BE2C (cell line): Measurements from ENCODE around the gene NFATC1.

Source experiments
- DNase-seq: peaks from one replicate; pipeline ENCODE4 v3.0.0-alpha.2; 2020
- H3K27me3 ChIP-seq: fragments of 250-450 bp; sonication (Bioruptor Pico); 2 replicates; pipeline ENCODE4 v1.5.1; 2020; ENCODE audit warnings: mild to moderate bottlenecking
- H3K36me3 ChIP-seq: fragments of 250-450 bp; sonication (Bioruptor Pico); 2 replicates; pipeline ENCODE4 v1.5.1; 2020; ENCODE audit warnings: mild to moderate bottlenecking
- H3K4me1 ChIP-seq: fragments of 250-450 bp; sonication (Bioruptor Pico); 2 replicates; pipeline ENCODE4 v1.5.1; 2020
- H3K4me3 ChIP-seq: 2 replicates; pipeline ENCODE4 v1.5.1; 2011; ENCODE audit warnings: low read depth, low read length
- H3K9me3 ChIP-seq: fragments of 250-450 bp; sonication (Bioruptor Pico); 2 replicates; pipeline ENCODE4 v1.5.1; 2020
- TF ChIP-seq, protein P1 (sequence below): IDR thresholded peaks from 2 replicates; pipeline ENCODE4 v1.5.1; 2012; ENCODE audit warnings: mild to moderate bottlenecking, low read depth, low read length

The NFATC1 gene

DNA sequence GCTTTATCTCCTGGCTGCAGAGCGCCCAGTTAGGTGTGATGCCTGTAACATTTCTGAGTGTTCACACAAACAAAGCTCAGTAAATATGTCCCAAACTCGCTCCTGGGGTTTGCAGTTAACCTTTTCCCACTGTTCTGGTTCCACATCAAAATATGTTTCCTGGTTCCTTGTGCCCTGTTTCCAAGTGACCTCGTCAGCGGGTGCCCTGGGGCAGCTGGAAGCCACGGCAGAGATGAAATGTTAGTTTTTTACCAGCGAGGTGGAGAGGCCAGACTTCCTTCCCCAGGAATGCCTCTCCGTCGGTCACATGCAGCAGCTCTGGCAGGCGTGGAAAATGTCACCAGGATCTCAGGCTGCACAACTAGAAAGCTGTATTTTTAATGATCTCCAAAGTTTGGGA lies 18.2 kb downstream of the NFATC1 start:
- H3K9me3 ChIP-seq: no peaks in the 10 kb centered on the region
- DNase-seq: no peak
- TF ChIP-seq, protein P1, sequence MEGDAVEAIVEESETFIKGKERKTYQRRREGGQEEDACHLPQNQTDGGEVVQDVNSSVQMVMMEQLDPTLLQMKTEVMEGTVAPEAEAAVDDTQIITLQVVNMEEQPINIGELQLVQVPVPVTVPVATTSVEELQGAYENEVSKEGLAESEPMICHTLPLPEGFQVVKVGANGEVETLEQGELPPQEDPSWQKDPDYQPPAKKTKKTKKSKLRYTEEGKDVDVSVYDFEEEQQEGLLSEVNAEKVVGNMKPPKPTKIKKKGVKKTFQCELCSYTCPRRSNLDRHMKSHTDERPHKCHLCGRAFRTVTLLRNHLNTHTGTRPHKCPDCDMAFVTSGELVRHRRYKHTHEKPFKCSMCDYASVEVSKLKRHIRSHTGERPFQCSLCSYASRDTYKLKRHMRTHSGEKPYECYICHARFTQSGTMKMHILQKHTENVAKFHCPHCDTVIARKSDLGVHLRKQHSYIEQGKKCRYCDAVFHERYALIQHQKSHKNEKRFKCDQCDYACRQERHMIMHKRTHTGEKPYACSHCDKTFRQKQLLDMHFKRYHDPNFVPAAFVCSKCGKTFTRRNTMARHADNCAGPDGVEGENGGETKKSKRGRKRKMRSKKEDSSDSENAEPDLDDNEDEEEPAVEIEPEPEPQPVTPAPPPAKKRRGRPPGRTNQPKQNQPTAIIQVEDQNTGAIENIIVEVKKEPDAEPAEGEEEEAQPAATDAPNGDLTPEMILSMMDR: no peak
- no peaks in the 10 kb centered on the region for H3K4me1 ChIP-seq
- H3K4me3 ChIP-seq: no peak overlapping the region
- H3K36me3 ChIP-seq: no peaks in the 10 kb centered on the region
- no peaks in the 10 kb centered on the region for H3K27me3 ChIP-seq

DNA sequence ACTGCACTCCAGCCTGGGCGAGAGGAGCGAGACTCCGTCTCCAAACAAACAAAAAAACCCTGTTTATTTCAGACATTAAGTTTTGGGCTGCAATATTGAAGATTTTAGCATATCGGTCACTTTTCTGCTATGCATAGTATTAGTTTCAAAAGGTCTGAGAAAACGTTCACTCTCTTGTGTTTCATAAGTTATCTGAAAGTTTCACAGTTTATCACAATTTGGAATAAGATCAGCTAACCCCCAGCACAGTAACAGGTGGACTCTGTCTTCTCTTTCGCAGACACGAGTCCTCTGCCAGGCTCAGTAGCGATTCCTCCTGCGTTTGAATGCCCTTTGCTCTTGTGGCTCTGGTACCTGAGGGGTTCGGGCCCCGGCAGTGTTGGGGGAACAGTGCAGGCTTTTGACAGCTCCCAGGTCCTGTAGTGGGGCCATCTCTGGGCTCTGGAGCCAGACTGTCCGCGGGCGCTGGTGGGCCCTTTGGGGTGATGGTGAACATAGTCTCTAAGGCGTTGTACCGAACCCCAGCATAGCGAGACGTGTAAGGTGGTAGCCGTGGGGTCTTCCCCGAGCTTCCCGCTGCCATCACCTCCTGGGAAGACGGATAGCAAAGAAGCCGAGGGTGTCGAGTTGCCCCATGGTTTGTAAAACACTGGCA lies 20.4 kb downstream of the NFATC1 start:
- no peak for DNase-seq
- H3K9me3 ChIP-seq: no peaks in the 10 kb centered on the region
- no peaks in the 10 kb centered on the region for H3K36me3 ChIP-seq
- no peak overlapping the region for H3K4me3 ChIP-seq
- TF ChIP-seq, protein P1: no peak
- H3K4me1 ChIP-seq: no peaks in the 10 kb centered on the region
- no peaks in the 10 kb centered on the region for H3K27me3 ChIP-seq

DNA sequence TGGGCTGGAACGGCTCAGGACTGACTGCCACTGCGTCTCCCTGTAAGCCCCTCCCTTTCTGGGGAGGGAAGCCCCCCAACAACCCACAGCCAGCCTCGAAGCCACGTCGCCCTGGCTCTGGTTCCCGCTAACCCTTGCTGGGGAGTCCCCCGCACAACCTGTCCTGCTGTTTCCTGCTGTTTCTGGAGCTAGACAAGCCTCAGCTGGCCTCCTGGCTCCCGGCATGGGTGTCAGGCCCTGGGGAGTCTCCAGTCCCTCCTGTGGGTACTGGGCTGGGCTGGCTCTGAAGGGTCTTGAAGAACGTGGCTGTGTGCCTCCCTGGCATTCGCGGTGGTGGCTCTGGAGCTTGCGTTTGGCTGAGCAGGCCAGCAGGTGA lies 20.9 kb downstream of the NFATC1 start:
- H3K27me3 ChIP-seq: no peaks in the 10 kb centered on the region
- H3K4me3 ChIP-seq: no peak overlapping the region
- H3K9me3 ChIP-seq: no peaks in the 10 kb centered on the region
- no peaks in the 10 kb centered on the region for H3K4me1 ChIP-seq
- no peak for DNase-seq
- TF ChIP-seq, protein P1: no peak
- H3K36me3 ChIP-seq: no peaks in the 10 kb centered on the region

DNA sequence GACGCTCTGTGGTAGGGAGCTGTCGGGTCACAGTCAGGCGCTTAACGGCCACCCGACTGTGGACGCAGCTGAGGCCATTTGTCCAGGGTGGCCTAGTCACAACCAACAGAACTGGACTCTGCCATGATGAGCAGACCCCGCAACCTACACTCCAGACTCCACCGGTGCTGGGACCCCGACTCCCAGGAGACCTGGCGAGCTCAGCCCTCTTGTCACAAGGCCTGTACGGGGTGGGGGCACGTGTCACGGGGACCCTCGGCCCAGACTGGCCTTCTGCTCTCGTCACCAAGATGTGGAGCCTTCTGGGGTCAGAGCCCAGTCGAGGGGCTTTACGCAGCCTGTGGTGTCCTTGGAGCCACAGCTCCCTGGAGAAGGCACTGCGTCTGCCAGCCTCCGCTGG lies 22.5 kb downstream of the NFATC1 start:
- H3K9me3 ChIP-seq: no peaks in the 10 kb centered on the region
- TF ChIP-seq, protein P1: no peak
- no peaks in the 10 kb centered on the region for H3K27me3 ChIP-seq
- H3K4me3 ChIP-seq: no peak overlapping the region
- no peak for DNase-seq
- H3K36me3 ChIP-seq: no peaks in the 10 kb centered on the region
- H3K4me1 ChIP-seq: no peaks in the 10 kb centered on the region

DNA sequence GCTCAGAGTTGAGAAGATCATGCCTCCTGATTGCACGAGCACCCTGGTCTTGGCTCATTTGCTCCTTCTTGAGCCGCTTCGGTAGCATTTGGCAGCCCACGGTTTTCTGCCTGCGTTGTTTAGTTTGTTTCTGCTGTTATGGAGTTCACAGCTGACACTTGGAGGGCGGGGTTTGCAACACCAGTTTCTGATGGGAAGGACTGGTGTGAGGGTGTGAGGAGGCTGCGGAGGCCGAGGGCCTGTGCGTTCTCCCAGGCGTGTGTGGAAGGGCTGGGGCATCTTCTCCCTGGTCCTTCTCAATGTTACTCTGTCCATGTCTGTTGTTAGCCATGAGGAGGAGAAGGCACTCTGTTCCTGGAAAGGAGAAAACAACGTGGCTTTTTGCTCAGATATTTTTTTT lies 22.9 kb downstream of the NFATC1 start:
- H3K9me3 ChIP-seq: no peaks in the 10 kb centered on the region
- TF ChIP-seq, protein P1: no peak
- DNase-seq: no peak
- no peaks in the 10 kb centered on the region for H3K4me1 ChIP-seq
- no peaks in the 10 kb centered on the region for H3K27me3 ChIP-seq
- H3K36me3 ChIP-seq: no peaks in the 10 kb centered on the region
- no peak overlapping the region for H3K4me3 ChIP-seq

DNA sequence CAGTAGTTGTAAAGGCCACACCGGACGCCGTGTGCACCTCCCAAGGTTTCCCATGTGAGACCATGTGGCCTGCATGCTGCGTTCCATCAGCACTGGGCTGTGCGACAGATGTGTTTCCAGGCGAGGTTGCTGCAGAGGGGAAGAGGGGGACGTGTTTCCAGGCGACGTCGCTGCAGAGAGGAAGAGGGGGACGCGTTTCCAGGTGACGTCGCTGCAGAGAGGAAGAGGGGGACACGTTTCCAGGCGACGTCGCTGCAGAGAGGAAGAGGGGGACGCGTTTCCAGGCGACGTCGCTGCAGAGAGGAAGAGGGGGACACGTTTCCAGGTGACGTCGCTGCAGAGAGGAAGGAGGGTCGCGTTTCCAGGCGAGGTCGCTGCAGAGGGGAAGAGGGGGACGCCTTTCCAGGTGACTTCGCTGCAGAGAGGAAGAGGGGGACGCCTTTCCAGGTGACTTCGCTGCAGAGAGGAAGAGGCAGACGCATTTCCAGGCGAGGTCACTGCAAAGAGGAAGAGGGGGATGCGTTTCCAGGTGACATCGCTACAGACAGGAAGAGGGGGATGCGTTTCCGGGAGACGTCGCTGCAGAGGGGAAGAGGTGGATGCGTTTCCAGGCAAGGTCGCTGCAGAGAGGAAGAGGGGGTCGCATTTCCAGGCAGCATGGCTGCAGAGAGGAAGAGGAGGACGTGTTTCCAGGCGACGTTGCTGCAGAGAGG lies 24.5 kb downstream of the NFATC1 start:
- Histone ChIP-seq H3K9me3 (no peaks in the 10 kb centered on the region), H3K4me3 (no peak overlapping the region), H3K36me3 (no peaks in the 10 kb centered on the region), H3K27me3 (no peaks in the 10 kb centered on the region), H3K4me1 (no peaks in the 10 kb centered on the region)
- no peak for DNase-seq
- TF ChIP-seq, protein P1: no peak
